Measurements from ENCODE around the gene DCTN5.
A peak's percentile ranks its signal among the peaks of the same experiment; 100 is the strongest.
"Not testable (repeated sequence)": the region's sequence is repeated elsewhere in the genome, so short reads cannot be mapped to it uniquely, and the experiment has no call there.

Gene DCTN5

DNA sequence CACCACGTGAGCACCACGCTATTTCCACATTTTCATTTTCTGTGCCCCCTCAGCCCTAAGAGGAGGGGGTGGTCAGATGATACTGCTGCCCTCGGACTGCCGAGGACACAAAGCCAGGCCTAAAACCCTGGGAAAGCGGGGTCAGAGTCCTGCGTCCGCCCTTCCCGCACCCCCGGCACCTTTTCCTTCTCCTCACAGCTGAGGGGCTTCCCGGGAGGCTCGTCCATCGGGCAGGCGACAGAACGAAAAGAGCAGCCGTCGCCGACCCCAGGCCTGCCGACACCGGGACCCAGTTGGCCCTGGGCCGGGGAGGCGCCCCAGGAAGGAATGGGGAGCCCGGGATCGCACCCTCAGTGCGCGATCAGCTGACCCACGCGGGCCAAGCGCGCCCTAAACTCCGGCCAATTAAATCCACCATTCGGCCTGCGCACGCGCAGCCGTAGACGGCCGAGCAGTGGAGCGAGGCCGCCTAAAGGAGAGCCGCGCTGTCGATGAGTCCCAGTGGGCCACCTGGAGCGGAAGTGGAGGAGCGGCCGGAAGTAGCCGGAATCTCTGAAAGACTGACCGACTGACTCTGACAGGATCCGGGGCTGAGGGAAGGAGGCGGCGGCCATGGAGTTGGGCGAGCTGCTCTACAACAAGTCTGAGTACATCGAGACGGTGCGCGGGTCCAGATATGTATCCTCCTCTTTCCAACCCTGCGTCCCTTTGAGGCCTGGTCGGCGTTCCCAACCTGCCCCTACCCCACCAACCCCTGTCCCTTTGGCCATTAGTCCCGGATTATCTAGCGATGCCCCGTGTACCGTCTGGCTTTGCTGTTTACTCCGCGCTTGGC lies at the start of gene DCTN5, which contains the start of gene PALB2:
TSS of gene DCTN5 (plus strand) at position 536 of the 835 bp plus-strand sequence. CDS start at position 613, 77 bp downstream.
TSS of gene PALB2 (minus strand) at position 380 of the 835 bp plus-strand sequence. CDS start at position 227, 153 bp downstream.
- peak; percentile 57 to 70 (median 60) for DNase-seq

DNA sequence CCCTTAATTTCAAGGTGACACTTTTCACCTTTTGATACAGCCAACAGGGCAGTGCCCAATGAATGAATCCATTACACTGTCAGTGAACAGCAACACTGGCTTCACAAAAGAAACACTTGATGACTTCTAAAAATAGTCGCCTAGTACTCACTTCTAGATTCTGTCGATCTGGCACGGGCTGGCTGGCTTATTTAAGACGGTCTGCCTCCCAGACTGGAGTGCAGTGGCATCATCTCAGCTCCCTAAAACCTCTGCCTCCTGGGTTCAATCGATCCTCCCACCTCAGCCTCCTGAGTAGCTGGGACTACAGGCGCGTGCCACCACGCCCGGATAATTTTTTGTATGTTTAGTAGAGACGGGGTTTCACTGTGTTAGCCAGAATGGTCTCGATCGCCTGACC lies 47.1 kb upstream of the DCTN5 start:
- no peak for DNase-seq

DNA sequence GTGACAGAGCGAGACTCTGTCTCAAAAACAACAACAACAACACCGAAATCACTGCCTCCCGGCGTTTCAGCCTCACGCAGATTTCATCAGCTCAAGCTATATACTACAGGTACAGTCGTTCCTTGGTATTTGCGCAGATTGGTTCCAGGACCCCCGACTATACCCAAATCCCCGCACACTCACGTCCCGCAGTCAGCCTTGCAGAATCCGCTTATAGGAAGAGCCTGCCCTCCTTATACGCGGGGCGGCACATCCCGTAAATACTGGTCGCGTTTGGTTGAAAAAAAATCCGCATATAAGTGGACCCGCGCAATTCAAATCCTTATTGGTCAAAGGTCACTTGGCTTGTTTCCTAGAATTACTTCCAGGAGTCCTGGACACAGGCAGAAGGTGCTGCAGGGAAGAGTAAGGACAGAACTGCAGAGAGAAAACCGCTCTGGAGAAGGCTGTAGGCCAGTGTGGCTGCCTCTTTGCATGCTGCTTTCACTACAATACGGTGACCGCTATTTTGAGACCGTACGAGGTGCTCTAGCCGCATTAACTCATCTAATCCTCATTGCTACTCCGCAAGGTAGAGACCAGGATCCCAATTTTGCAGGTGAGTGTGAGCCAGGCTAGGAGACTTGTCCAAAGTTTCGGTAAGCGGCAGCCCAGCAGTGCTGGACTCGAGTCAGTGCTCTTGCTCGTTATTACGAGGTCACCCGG lies 45.9 kb upstream of the DCTN5 start:
- no peak for DNase-seq

DNA sequence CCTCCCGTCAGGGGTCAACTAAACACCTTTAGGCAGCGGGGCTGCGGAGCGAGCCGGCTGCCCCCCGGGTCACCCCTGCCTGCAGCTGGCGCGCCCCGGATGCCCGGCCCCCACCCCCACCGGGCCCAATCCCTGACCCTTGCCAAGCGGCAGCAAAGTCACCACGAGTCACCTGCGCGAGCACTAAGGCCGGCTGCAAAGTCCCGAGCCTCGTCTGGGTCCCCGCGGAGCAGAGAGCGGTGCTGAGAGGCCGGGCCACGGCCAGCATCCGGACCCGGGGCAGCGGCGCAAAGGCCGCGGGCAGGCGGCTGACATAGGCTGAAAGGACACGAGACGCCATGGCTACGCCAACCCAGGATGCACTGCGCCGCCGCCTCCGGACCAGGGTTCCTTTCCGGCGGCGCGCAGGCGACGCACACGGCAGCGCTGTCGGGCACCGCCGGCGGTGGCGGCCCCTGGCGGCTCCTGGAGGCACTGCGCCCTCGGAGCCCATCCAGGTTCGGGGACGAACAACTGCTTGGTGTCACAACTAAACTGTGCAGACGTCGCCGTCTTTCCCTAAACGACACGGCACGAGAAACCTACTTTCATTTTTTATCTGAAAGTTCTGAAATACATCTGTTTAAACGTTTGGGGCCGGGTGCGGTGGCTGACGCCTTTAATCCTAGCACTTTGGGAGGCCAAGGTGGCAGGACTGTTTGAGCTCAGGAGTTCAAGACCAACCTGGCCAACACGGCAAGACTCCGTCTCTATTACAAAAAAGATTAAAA lies 45.1 kb upstream of the DCTN5 start, which contains the start of gene NDUFAB1:
TSS of gene NDUFAB1 (minus strand) at position 366 of the 770 bp plus-strand sequence. CDS start at position 340, 26 bp downstream.
- peak; percentile 80 to 92 (median 88) for DNase-seq

DNA sequence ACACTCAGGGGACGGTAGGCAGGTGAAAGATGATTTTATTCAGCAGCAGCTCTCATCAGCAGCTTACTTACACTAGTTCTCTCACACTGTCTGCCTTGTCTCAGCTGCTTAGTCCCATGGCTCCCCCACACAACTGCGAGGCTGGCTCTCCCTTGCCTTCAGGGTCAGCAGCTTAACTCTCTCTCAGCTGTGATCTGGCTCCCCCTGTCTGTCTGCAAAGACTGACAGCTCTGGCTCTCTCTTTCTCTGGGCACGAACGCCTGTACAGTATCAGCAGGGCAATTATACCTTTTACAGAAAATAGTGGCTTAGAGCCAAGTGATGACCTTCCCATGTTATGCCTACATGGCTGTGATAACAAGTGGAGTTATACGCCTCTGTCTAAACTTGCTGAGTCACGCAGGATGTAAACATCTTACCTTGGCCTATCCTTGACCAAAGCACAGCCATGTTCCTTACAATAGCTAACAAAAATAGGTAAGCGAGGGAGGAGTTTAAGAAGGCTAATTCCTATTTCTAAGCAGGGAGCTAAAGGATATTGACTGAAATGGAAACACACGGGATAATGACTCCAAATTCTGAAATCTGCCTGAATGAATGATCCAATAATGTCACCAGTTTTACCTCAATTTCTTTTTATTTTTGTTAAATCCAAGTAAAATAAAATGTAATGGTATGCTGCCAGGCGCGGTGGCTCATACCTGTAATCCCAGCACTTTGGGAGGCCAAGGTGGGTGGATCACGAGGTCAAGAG lies 44.1 kb upstream of the DCTN5 start:
- DNase-seq, result no peak

DNA sequence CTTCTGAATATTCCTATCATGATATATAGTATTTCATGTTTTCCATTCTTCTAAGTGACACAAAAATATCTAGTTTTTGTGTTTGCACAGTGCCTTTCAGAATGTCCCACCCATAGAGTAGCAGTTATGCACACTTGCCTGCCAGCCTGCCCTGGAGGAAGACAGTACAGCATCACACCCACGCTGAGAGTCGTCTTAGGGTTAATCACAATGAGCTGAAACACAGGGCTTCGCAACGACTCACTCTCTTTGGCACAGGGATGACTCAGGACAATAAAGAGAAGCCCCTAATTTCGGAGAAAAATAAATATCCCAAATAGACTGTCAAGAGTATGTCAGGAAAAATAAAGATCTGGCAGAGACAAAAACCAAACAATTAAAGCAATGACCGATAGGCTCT lies 33.5 kb upstream of the DCTN5 start:
- DNase-seq, result no peak

DNA sequence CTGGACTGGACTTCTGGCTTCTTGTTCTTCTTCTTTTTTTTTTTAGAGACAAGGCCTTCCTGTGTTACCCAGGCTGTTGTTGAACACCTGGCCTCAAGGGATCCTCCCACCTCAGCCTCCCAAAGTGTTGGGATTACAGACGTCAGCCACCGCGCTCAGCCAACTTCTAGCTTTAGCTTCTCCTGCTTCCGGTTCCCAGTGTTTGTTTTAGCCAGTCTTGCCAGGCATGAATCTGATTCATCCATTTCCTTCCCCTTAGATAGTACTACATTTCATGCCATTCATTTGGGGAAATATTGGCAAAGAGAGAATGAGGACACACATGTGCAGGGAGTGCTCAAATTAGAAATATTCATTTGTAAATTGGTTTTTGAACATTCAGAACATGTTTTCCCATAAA lies 33.1 kb upstream of the DCTN5 start:
- no peak for DNase-seq

DNA sequence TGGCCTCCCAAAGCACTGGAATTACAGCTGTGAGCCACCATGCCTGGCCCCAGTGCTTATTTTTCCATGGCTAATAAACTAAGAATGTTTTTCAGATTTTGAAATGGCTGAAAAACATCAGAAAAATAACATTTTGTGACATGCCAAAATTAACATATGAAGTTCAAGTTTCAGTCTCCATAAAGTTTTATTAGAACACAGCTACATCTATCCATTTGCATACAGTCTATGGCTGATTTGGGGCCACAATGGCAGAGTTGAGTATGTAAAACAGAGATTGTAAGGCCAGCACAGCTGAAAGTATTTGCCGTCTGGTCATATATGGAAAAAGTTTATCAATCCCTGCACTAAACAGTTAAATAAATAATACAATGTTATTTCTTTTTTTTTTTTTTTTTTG lies 31.3 kb upstream of the DCTN5 start:
- no peak for DNase-seq

DNA sequence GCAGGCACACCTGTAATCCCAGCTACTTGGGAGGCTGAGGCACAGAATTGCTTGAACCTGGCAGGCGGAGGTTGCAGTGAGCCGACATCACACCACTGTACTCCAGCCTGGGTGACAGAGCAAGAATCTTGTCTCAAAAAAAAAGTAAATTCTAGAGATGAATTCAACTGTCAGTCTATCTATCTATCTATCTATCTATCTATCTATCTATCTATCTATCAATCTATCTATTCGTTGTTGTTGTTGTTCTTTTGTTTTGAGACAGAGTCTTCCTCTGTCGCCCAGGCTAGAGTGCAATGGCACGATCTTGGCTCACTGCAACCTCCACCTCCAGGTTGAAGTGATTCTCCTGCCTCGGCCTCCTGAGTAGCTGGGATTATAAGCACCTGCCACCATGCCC lies 30.4 kb upstream of the DCTN5 start:
- not testable (repeated sequence) for DNase-seq

DNA sequence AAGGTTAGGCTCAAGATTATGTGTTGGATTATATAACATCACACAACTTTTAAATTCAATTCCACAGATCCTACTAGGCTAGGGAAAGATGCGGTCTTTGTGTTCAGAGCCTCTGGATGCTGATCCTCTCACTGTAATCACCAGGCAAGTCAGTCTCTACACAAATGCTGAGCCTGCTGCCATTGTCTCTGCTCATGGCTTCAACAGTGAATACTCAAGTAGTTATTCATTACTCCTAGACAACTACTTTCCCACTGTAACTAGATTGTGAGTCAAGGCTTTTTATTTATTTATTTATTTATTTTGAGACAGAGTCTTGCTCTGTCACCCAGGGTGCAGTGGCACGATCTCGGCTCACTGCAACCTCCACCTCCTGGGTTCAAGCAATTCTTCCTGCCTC lies 29.3 kb upstream of the DCTN5 start:
- no peak for DNase-seq

DNA sequence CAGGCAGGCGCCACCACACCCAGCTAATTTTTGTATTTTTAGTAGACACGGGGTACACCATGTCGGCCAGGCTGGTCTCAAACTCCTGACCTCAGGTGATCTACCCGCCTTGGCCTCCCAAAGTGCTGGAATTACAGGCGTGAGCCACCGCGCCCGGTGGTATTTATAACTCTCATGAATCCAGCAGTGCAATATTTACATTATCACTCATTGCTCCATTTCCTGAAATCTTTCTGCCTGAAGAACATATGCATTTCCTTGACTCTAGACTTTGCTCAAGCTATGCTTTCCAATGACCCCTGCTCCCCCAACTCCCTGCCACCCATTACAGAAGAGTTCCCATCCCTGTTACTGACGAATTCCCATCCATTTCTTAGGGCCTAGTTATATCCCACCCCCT lies 25.5 kb upstream of the DCTN5 start:
- DNase-seq, result no peak

DNA sequence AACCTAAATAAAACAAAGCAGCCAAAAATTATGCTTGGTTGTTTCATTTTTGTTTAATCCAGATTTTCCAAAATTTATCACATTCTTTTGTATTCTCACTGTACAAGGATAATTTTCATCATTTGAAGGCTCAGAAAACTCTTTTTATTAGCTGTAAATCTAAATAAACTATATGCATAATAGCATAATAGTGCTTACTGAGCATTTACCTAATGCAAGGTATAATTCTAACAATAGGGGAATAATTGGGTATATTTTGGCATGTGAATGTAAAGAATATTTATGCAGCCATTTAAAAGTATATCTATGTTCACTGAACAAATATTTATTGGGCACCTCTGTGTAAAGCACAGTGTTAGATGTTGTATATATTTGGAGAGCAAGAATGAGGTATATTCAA lies 17.2 kb upstream of the DCTN5 start:
- DNase-seq, result no peak

DNA sequence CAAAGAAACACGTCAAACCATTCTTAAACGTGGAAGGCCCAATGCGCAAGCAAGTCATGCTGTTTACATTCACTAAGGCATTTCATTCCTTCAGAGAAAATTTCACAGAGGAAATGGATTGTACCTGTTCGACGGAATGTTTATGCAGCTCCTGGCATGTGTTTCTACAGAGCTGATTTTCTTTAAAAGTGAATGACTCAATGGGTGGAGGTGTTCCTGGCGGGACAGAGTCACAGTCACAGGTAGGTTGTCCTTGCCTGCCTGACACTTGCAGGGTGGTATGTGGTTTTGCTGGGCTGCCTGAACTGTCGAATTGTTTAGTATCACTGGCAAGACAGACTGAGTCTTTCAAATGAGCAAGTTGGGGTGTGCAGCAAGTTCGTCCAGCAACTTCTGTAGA lies 11.8 kb upstream of the DCTN5 start:
- no peak for DNase-seq

DNA sequence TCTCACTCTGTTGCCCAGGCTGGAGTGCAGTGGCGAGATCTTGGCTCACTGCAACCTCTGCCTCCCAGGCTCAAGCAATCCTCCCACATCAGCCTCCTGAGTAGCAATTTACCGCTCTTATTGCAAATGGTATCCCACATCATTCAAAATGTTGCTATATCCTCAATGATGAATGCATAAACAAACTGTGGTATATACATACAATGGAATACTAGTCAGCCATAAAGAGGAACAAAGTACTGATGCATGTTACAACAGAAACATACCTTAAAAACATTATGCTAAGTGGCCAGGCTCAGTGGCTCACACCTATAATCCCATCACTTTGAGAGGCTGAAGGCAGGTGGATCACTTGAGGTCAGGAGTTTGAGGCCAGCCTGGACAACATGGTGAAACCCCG lies 9.4 kb upstream of the DCTN5 start:
- DNase-seq, result not testable (repeated sequence)

DNA sequence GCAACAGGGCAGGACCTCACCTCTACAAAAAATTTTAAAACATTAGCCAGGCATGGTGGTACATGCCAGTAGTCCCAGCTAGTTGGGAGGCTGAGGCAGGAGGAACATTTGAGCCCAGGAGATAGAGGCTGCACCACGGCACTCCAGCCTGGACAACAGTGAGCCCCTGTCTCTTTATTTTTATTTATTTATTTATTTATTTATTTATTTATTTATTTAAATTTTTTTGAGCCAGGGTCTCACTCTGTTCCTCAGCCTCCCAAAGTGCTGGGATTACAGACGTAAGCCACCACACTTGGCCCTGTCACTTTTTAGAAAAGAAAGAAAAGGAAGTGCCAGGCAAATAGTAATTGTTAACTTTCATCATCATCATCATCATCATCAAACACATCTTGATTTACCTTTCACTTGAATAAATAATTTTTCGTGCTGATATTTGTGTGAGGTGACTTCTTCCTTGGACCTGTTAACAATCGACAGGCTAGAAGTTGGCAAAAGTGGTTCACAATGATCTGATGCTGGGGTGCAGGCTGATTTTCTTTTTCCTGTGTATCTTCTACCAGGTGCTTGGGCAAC lies 6.7 kb upstream of the DCTN5 start:
- no peak for DNase-seq

DNA sequence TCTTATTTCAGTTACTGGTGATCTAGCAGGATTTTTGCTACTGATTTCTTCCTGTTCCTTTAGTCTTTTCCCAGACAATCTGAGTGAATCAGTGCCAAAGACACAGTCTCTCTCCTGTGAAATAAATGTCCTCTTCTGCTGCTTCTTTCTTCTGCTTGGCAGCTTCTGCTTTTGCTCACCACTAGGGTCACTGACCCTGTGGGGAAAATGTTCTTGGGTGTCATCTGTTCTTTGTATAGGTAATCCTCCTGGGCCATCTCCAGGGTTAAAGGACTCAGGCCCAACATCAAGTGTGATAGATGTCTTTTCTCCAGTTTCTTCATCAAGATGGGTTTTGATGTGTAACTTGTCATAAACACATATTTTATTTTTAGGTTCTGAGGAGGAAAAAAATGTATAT lies 5.3 kb upstream of the DCTN5 start:
- no peak for DNase-seq

DNA sequence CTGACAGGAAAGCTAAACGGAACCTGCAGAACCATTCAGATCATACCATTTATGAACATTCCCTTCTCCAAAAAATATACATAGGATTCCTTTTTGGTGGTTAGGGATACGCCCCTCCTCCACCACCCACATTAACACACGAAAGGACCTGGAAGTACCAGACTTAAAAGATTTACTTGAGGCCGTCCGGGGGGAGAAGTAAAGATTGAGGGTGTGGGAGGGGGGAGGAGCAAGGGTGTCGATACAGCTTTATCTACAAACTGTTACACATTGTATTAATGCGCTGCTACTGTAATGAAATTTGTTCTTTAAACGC lies 693 bp upstream of the DCTN5 start:
- DNase-seq, result no peak

DNA sequence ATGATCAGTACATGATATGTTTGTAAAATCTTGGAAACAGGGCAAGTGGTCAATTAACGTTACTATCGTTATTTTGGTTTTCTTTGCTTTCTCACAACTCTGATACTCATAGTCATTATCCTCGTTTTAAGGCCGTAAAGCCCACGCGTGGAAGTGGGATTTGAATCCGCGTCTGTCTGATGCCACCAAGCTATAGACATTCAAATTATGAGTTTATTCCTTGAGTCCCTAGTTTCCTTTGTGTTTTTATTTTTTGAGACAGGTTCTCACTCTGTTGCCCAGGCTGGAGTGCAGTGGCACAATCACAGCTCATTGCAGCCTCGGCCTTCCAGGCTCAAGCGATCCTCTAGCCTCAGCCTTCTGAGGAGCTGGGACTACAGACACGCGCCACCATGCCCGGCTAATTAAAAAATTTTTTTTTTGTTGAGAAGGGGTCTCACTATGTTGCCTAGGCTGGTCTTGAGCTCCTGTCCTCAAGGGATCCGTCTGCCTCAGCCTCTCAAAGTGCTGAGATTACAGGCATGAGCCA lies 1.0 kb downstream of the DCTN5 start:
- DNase-seq, result no peak

DNA sequence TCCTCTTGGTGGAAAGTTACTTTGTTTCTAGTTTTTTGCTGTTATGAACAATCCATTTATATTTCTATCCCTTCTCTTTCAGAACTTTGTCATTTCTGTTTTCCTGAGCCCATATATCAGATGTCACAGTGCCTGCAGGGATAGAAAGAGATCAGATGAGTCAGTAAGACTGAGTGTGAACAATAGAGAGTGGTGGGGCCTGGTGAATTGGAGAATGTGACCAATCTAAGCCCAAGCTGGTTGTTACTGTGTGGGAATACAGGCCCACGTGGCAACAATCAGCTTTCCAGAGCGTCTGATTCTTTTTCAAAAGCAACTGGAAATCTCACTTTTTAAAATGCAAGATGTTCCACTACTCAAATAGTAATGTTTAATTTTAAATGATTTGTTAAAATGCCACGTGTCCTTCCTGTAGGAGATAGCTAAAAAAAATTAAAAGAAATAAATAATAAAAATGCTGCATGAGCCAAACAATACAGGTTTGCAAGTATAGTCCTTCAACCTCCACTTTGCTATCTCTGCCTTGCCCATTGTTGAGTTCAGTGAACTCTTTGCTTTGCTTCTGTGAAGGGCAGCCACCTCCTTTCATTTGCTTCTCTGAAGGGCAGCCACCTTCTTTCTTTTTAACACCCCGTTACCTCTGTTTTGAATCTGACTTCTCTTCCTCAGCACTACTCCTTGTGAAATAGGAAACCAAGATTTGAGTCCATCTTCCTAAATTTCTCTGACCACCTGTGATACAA lies 9.6 kb downstream of the DCTN5 start:
- no peak for DNase-seq

DNA sequence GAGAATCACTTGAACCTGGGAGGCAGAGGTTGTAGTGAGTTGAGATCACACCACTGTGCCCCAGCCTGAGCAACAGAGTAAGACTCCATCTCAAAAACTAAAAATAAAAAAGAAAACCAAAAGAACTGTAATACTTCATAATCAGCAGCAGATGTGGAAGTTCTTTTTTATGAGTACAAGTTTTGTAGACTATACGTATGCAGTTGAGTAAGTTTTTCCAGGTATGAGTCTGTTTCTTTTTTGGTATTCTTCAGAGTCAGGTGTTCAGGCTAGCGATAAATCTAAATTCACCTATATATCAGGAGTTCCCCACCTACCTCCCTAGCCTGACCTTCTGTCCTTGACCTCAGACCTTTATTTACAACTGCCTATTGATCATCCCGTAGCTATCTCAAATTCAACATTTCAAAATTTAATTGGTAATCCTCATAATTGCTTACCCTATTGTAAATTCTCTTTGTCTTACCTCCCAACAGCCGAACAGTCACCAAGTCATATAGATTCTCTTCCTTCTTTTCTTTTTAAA lies 10.7 kb downstream of the DCTN5 start:
- no peak for DNase-seq

DNA sequence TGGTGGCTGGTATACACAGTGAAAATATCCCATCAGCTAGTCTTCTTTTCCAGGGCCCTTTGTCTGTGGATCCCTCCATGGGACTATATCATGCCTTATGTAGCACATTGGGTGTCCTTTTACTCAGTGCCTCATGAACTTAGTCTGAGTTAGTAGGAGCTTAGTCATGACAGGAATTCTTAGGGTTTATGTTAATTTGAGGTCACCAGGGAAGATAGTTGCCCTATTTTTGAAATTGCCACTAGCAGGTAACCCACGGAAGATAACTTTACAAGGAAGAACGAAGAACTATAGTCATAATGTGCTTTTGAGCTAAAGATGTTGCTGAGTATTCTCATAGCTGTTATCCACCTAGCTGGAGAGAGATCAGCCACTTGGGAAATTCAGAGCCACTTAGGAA lies 22.7 kb downstream of the DCTN5 start:
- no peak for DNase-seq

Measured in activated naive CD4-positive, alpha-beta T cell (primary cell).